ENCODE data around the gene SLC35A3.
"Not testable (repeated sequence)": the region's sequence is repeated elsewhere in the genome, so short reads cannot be mapped to it uniquely, and the experiment has no call there.

SLC35A3 gene

GRCh38 chr1:99969729-99970621 lies at the start of gene SLC35A3:
TSS of gene SLC35A3 (plus strand) at chr1:99969996. CDS start at chr1:99993555, 23,559 bp downstream.
- peak; percentile 70 to 89 (median 85) for DNase-seq

DNA sequence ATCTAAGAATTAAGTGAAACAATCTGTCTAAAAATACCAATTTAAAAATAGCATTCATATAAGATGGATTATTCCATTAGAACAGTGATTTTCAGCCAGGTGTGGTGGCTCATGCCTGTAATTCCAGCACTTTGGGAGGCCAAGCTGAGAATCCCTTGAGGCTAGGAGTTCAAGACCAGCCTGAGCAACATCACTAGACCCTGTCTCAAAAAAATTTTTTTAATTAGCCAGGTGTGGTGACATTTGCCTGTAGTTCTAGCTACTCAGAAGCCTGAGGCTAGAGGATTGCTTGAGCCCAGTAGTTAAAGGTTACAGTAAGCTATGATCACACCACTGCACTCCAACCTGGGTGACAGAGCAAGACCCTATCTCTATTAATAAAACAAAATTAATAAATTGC lies 35.0 kb upstream of the SLC35A3 start:
- no peak for DNase-seq

DNA sequence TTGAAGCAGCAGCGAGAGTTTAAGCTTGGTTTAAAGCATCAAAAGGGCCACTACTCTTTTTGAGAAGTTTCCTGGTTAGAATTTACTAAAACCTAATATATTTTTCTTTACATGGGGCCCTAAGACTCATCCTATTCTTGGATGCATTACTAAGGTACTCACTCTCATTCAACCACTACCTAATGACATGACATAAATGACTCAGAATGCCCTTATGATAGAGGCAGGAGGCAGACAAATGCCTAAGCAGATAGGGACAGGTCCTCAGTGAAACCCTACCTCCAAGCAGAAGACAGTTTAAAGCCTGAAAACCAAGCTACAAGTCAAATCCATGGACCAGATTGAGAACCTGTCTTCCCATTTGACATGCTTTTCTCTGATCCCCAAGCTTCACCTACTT lies 34.3 kb upstream of the SLC35A3 start:
- DNase-seq = no peak

DNA sequence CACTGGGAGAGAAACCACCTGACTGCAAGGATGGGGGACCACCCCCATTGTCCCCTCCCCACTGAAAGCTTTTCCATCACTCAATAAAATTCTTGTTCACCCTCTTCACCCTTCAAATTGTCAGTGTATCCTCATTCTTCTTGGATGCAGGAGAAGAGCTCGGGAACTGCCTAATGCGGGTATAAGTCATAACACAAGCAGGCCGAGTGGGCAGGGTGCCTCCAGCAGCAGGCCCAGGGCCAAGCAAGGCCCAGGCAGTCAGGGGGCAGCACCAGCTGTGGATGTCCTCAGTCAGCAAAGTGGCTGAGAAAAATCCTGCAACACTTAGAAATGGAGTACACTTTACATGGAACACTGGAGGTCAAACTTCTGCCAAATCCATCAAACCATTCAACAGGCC lies 33.7 kb upstream of the SLC35A3 start:
- DNase-seq = no peak

- no peak for DNase-seq
Observed at GRCh38 chr1:99942723-99943122, 27.1 kb upstream of the SLC35A3 start.

GRCh38 chr1:99943223-99943794 lies 26.5 kb upstream of the SLC35A3 start:
- DNase-seq = peak in 2 of 3 experiments; percentile 36 to 74

GRCh38 chr1:99944192-99944591 lies 25.6 kb upstream of the SLC35A3 start:
- no peak for DNase-seq

DNA sequence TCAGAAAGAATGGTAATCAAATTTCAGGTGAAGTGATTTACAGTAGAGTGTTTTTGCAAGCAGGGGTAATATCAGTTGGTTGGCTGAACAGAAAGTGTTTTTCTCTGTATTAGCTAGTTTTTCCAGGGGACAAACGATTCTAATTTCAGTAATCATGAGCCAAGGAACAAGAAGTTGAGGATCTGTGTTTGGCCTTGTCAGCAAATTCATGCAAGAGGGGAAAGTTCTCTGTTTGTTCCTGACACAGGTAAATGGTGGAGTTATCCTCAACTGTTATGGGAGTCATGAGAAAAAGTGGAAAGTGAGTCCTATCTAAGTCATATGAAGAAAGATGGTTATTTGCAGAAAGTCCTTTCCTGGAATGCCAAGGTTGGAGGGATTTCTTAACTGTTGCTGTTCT lies 24.6 kb upstream of the SLC35A3 start:
- DNase-seq = no peak

GRCh38 chr1:99950486-99950885 lies 19.3 kb upstream of the SLC35A3 start:
- no peak for DNase-seq

DNA sequence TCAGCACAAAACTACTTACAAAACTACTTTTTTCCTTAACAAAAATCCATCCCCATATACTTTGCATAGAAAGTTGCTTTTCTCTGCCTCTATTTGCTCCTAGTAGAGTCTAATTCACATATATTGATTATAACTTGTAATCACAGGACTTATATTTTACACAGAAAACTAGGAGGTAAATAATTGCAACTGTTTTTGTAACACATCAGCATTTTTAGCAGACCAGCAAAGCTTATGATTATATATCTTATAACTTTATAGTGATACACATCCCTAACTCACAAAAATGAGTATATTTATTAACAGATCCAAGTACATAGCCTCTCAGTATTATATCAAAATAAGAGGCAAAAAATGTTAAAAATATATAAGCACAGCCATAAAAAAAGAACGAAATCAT lies 17.3 kb upstream of the SLC35A3 start:
- DNase-seq = no peak

- no peak for DNase-seq
Observed at GRCh38 chr1:99955375-99955774, 14.4 kb upstream of the SLC35A3 start.

DNA sequence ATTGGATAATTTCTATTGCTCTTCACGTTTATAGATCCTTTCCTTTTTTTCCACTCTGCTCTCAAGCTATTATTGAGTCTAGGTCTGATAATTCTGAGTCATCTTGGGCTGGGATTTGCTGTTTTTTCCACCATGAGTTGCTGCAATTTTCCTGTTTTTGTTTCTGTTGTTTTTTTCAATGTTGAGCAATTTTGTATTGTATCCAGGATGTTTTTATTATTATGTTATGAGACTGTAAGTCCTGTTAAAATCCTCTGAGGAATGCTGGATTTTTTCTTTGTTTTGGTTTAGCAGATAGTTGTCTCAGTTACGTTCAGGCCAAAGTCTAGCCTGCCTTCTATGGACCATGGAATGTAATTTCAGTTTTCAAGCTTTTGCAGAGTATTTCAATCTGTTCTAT lies 13.0 kb upstream of the SLC35A3 start:
- DNase-seq = no peak

DNA sequence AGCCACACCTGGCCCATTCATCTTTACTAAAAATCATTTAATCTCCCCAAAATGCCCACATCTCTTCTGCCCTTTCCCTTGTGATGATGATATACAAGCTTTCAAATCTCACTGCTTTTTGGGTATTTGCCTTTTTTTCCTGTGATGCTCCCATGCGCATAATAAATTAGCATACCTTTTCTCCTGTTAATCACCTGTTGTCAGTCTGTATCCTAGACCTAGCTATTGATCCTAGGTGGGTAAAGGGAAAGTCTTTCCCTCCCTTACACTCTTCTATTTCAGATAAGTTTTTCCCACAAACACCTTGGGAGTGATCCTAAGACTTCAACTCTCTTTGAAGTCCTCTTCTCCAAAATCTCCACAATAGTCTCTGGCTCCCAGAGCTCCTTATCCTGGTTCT lies 12.0 kb upstream of the SLC35A3 start:
- no peak for DNase-seq

DNA sequence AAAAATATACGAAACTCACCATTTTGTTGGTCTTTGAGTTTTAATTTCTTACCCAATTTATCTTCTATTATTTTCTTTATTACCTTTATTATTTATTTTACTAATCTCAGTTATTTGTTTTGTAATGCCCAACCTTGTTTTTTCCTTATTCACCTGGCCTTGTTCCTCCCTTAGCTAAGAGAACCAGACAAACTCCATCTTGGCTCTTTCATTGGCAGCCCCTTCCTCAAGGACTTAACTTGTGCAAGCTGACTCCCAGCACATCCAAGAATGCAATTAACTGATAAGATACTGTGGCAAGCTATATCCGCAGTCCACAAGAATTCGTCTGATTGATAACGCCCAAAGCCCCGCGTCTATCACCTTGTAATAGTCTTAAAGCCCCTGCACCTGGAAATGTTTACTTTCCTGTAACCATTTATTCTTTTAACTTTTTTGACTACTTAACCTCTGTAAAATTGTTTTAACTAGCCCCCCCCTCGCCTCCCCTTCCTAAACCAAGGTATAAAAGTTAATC lies 10.5 kb upstream of the SLC35A3 start:
- DNase-seq = not testable (repeated sequence)

DNA sequence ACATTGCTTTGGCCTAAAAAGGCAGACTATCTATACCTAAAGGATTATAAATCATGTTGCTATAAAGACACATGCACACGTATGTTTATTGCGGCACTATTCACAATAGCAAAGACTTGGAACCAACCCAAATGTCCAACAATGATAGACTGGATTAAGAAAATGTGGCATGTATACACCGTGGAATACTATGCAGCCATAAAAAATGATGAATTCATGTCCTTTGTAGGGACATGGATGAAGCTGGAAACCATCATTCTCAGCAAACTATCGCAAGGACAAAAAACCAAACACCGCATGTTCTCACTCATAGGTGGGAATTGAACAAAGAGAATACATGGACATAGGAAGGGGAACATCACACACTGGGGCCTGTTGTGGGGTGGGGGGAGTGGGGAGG lies 9.5 kb upstream of the SLC35A3 start:
- not testable (repeated sequence) for DNase-seq

DNA sequence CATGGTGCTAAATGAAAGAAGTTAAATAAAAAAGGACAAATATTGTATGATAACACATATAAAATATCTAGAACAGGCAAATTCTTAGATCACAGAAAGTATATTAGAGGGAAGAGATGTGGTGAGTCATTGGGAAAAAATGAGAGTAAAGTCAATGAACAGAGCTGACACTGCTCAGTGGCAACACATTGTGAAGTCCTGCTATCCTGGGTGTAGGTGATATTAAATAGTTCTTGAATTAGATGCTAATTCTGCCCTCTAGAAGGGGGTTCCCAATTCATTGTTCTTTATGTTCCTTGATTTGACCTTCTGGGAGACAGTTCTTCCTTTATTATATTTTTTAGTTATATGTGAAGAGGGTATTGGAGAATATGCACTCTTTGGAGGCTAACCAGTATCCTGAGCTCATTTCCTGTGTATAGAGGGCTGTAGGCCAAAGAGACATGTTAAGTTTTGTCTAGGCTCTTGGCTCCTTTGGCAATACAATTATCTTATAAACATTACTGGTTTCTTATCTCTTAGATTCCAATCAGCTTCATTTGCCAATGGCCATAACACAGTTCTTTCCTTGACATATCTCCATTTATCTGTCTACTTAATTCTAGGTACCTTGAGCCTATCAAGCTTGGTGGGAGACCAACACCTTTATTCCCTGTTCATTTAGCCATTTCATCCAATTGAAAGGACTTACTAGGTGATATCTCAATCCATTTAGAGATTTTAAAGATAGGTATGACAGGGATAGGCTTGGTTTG lies 6.6 kb upstream of the SLC35A3 start:
- no peak for DNase-seq

GRCh38 chr1:99964806-99965205 lies 5.0 kb upstream of the SLC35A3 start:
- DNase-seq = no peak

- DNase-seq = peak in 1 of 3 experiments; percentile 19
Observed at GRCh38 chr1:99965646-99966375, 4.0 kb upstream of the SLC35A3 start.

- no peak for DNase-seq
Observed at GRCh38 chr1:99968214-99968613, 1.6 kb upstream of the SLC35A3 start.

DNA sequence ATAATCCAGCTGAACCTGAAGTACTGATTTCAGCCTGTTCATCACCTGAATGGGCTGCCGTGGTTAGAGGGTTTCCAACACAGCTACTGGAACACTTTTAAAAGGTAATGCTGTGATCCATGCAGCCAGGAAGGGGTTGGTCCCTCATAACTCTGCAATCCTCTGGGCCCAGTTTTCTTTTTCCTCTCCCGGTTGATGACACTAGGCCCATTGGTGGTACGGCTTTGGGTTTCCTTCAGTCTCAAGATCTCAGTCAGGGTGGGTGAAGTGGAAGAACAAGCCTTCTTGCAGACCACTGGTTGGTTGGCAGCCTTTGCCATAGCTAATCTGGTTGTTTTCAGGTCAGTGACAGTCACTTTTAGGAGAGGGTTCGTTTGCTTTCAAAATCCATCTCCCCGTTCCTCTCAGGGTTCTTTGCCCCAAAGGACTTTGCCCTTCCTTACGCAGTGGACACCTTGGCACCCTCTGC lies 502 bp upstream of the SLC35A3 start:
- DNase-seq = no peak

GRCh38 chr1:99970713-99971255 lies 988 bp downstream of the SLC35A3 start:
- DNase-seq = no peak

DNA sequence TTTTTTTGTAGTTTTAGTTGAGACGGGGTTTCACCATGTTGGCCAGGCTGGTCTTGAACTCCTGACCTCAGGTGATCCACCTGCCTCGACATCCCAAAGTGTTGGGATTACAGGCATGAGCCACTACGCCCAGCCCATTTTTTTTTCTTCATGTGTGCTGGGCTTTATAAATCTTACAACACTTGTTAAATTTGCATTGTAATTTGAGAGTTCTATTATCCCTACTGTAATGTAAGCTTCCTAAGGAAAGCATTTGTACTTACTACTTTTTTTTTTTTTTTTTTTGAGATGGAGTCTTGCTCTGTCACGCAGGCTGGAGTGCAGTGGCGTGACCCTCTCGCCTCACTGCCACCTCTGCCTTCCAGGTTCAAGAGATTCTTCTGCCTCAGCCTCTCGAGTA lies 2.3 kb downstream of the SLC35A3 start:
- not testable (repeated sequence) for DNase-seq

Measured in NCI-H1417 (cell line).